ENCODE results near the gene SLC9A2.

The SLC9A2 gene

DNA sequence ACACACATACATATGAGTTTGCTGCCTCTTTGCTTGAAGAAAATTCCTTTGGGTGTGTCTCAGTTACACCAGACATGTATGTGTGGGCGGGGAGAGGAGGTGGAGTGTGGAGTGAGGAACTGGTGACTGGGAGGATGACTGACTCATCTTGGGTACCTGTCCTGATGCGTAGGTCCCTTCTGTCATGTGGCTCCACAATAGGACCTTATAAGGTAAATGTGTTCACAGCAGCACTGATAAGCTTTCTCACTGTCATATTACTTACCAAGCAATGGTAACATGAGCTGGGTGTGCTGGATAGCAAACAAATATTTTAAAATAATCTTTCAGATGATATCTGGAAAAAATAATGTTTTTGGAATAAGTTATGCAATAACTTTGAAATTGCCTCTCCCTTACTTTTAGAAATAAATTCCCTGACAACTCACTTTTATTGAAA, 45.1 kb downstream of the SLC9A2 start:
- Histone ChIP-seq H3K9me3 (ENCODE audit: control insufficient read depth, low read length) (no peaks in the 10 kb centered on the region), H3K4me2 (ENCODE audit: low read length) (no peak overlapping the region), H2AFZ (no peak overlapping the region), H3K79me2 (no peaks in the 10 kb centered on the region), H3K36me3 (ENCODE audit: control insufficient read depth, insufficient read depth, low read length) (no peaks in the 10 kb centered on the region), H3K4me3 (ENCODE audit: low read depth, low read length) (no peak overlapping the region), H3K27me3 (ENCODE audit: control insufficient read depth, insufficient read depth, low read length) (no peaks in the 10 kb centered on the region), H3K9ac (no peak overlapping the region), H3K27ac (no peak overlapping the region), H3K4me1 (no peaks in the 10 kb centered on the region)
- TF ChIP-seq, protein P1, sequence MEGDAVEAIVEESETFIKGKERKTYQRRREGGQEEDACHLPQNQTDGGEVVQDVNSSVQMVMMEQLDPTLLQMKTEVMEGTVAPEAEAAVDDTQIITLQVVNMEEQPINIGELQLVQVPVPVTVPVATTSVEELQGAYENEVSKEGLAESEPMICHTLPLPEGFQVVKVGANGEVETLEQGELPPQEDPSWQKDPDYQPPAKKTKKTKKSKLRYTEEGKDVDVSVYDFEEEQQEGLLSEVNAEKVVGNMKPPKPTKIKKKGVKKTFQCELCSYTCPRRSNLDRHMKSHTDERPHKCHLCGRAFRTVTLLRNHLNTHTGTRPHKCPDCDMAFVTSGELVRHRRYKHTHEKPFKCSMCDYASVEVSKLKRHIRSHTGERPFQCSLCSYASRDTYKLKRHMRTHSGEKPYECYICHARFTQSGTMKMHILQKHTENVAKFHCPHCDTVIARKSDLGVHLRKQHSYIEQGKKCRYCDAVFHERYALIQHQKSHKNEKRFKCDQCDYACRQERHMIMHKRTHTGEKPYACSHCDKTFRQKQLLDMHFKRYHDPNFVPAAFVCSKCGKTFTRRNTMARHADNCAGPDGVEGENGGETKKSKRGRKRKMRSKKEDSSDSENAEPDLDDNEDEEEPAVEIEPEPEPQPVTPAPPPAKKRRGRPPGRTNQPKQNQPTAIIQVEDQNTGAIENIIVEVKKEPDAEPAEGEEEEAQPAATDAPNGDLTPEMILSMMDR (IDR thresholded peaks at IDR 0.05) = no peak

DNA sequence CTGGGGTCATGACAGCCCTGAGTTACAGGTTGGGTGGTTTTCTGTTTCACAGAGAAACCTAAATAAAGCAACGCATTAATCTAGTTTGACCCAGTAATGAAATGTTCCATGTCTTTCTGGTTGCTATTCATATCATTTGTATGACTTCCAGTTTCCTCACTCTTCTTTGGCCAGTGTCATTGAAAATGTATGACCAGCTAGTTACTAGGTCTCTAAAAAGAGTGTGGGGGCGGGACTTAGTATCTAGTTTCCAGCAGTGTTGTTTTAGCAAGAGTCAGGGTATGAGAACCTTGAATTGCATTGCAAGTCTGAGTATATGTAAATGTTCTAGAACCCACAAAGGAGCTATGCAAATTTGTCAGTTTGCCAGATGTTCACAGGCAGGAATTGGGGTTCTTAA, 47.7 kb downstream of the SLC9A2 start:
- Histone ChIP-seq H3K4me2 (ENCODE audit: low read length) (no peak overlapping the region), H3K9ac (no peak overlapping the region), H2AFZ (no peak overlapping the region), H3K79me2 (no peaks in the 10 kb centered on the region), H3K9me3 (ENCODE audit: control insufficient read depth, low read length) (no peaks in the 10 kb centered on the region), H3K27me3 (ENCODE audit: control insufficient read depth, insufficient read depth, low read length) (no peaks in the 10 kb centered on the region), H3K27ac (no peak overlapping the region), H3K36me3 (ENCODE audit: control insufficient read depth, insufficient read depth, low read length) (no peaks in the 10 kb centered on the region), H3K4me3 (ENCODE audit: low read depth, low read length) (no peak overlapping the region), H3K4me1 (no peaks in the 10 kb centered on the region)
- TF ChIP-seq, protein P1 (IDR thresholded peaks at IDR 0.05) = no peak

DNA sequence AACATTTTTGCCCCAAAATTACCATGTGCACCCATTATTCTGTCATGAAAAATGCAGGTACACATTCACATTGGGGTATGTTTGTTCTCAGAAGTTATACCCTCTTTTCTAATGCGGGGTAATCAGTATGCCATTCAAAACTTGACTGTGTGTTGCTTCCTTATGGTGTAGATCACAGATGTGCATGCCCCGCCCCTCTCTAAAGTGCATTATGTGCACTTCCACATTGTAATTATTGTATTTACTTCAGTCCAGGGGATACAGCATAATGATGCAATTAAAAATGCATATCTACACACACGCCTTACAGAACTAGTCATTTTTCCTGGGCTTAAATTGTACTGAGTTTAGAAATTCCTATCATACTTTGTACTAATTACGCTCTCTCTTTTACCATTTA, 48.8 kb downstream of the SLC9A2 start:
- H3K9me3 ChIP-seq (ENCODE audit: control insufficient read depth, low read length) = no peaks in the 10 kb centered on the region
- no peak overlapping the region for H3K4me2 ChIP-seq (ENCODE audit: low read length)
- no peak overlapping the region for H2AFZ ChIP-seq
- no peak overlapping the region for H3K4me3 ChIP-seq (ENCODE audit: low read depth, low read length)
- no peaks in the 10 kb centered on the region for H3K4me1 ChIP-seq
- no peaks in the 10 kb centered on the region for H3K27me3 ChIP-seq (ENCODE audit: control insufficient read depth, insufficient read depth, low read length)
- TF ChIP-seq, protein P1 (IDR thresholded peaks at IDR 0.05) = no peak
- no peak overlapping the region for H3K27ac ChIP-seq
- no peaks in the 10 kb centered on the region for H3K36me3 ChIP-seq (ENCODE audit: control insufficient read depth, insufficient read depth, low read length)
- no peak overlapping the region for H3K9ac ChIP-seq
- no peaks in the 10 kb centered on the region for H3K79me2 ChIP-seq

DNA sequence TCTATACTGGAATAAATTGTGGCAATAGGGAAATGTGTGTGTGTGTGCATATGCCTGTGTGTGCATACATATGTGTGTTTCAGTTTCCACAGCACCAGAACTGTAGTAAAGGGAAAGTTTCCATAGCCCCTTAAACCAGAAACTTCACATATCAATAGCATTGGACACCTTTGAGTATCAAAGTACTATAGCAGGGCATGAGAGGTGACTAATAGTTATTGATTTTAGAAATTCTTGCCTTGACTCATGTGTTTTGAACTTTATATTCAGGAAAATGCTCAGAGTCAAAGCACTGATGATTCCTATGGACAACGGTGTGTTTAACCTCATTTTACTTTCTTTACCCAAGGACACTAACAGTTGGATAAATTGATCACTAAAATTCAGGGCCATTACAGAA, 50.0 kb downstream of the SLC9A2 start:
- Histone ChIP-seq H3K4me3 (ENCODE audit: low read depth, low read length) (no peak overlapping the region), H3K27ac (no peak overlapping the region), H3K27me3 (ENCODE audit: control insufficient read depth, insufficient read depth, low read length) (no peaks in the 10 kb centered on the region), H2AFZ (no peak overlapping the region), H3K79me2 (no peaks in the 10 kb centered on the region), H3K36me3 (ENCODE audit: control insufficient read depth, insufficient read depth, low read length) (no peaks in the 10 kb centered on the region), H3K4me2 (ENCODE audit: low read length) (no peak overlapping the region), H3K4me1 (no peaks in the 10 kb centered on the region), H3K9me3 (ENCODE audit: control insufficient read depth, low read length) (no peaks in the 10 kb centered on the region), H3K9ac (no peak overlapping the region)
- TF ChIP-seq, protein P1 (IDR thresholded peaks at IDR 0.05) = no peak

DNA sequence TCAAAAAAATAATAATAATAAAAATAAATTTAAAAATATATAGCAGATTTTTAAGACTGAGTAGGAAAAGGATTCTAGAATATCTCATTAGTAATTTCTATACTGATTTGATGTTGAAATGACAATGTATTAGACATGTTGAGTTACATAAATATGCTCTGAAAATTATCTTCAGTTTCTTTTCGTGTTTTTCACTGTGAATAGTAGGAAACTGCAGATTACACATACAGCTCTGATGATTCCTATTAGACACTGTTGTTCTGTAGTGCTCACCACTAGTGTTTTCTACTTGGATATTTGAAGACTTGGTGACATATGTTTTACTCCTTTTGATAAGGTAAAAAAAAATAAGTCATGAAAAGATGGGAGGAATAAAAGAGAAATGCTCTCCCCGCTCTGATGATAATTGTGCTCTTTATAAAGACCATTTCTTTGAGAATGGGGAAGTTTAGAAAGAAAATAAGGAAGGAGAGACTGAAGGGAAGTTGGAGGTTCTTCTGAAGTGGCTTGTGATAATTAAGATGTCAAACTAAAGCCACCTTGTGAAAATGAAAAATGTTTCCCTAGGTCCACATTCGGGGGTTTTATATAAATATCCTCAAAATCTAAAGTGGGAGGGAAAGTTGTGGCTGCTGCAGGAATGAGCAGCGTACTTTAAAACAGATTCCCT, 52.9 kb downstream of the SLC9A2 start:
- Histone ChIP-seq H3K27ac (no peak overlapping the region), H3K9me3 (ENCODE audit: control insufficient read depth, low read length) (no peaks in the 10 kb centered on the region), H3K36me3 (ENCODE audit: control insufficient read depth, insufficient read depth, low read length) (no peaks in the 10 kb centered on the region), H3K4me2 (ENCODE audit: low read length) (no peak overlapping the region), H3K4me1 (no peaks in the 10 kb centered on the region), H3K79me2 (no peaks in the 10 kb centered on the region), H3K4me3 (ENCODE audit: low read depth, low read length) (no peak overlapping the region), H3K27me3 (ENCODE audit: control insufficient read depth, insufficient read depth, low read length) (no peaks in the 10 kb centered on the region), H3K9ac (no peak overlapping the region), H2AFZ (no peak overlapping the region)
- TF ChIP-seq, protein P1 (IDR thresholded peaks at IDR 0.05) = no peak
